22Rv1 (cell line): ENCODE measurements around the gene RERE.
"Not testable (repeated sequence)": the region's sequence is repeated elsewhere in the genome, so short reads cannot be mapped to it uniquely, and the experiment has no call there.

Source experiments
- CTCF ChIP-seq: fragments of 450-650 bp; IDR thresholded peaks from 2 replicates; pipeline ENCODE4 v1.5.1; 2017; ENCODE audit warnings: mild to moderate bottlenecking
- ZFX ChIP-seq: fragments of 450-650 bp; IDR thresholded peaks from 2 replicates; pipeline ENCODE4 v1.6.1; 2017; ENCODE audit warnings: antibody characterized with exemption, borderline replicate concordance

- TF ChIP-seq CTCF, ZFX: not testable (repeated sequence)
Observed at GRCh38 chr1:8695442-8695841, 122.0 kb downstream of the RERE start.
